ENCODE results near the gene NBAS.

- TF ChIP-seq, protein P1, sequence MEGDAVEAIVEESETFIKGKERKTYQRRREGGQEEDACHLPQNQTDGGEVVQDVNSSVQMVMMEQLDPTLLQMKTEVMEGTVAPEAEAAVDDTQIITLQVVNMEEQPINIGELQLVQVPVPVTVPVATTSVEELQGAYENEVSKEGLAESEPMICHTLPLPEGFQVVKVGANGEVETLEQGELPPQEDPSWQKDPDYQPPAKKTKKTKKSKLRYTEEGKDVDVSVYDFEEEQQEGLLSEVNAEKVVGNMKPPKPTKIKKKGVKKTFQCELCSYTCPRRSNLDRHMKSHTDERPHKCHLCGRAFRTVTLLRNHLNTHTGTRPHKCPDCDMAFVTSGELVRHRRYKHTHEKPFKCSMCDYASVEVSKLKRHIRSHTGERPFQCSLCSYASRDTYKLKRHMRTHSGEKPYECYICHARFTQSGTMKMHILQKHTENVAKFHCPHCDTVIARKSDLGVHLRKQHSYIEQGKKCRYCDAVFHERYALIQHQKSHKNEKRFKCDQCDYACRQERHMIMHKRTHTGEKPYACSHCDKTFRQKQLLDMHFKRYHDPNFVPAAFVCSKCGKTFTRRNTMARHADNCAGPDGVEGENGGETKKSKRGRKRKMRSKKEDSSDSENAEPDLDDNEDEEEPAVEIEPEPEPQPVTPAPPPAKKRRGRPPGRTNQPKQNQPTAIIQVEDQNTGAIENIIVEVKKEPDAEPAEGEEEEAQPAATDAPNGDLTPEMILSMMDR (conservative IDR thresholded peaks at IDR 0.05; ENCODE audit: low read length), result no peak
- TF ChIP-seq EZH2phosphoT487 (IDR thresholded peaks at IDR 0.05; ENCODE audit: borderline replicate concordance, low read depth, low read length), result no peak
These were observed 115.1 kb downstream of the NBAS start for GRCh38 chr2:15445891-15446562.

All from OCI-LY7 (cell line).